HepG2 (cell line): ENCODE measurements around the gene COL5A1. TPM values are rescaled to one million over a fixed set of nuclear protein-coding genes. Genes with fewer than 3 reads are reported as not detected.

Experiments
- ATAC-seq: fragments of 200-7000 bp; cut with Tn5 transposase; 3 replicates; pipeline ENCODE4 v1.9.1; 2020; ENCODE audit warnings: mild to moderate bottlenecking, moderate library complexity
- BruUV-seq: library from RNA; stranded (reverse); fragments of 400-500 nt; replicated peaks from 2 replicates; lab custom pipeline; 2021; lab: Mats Ljungman, UMichigan
- CTCF ChIA-PET: fragments of 300-600 bp; formaldehyde crosslinking; extraction: SDS; loops from one replicate; lab custom pipeline; 2021; ENCODE audit warnings: low total read pairs, inconsistent platforms, low intra/inter-chr PET ratio; lab: Yijun Ruan, JAX
- POLR2A ChIA-PET: fragments of 350-600 bp; sonication (Branson Sonifier 250); formaldehyde crosslinking; loops from one replicate; lab custom pipeline; 2020; ENCODE audit warnings: antibody characterized with exemption, inconsistent platforms; lab: Yijun Ruan, JAX
- DNase-seq: peaks from one replicate; pipeline ENCODE4 v3.0.0-alpha.2; 2015; ENCODE audit warnings: low spot score
- FAIRE-seq: peaks from 3 replicates; lab custom pipeline; 2011; peaks lifted over from hg19 to GRCh38; lab: Jason Lieb, UNC
- H2AFZ ChIP-seq: one replicate; pipeline ENCODE4 v1.6.1; 2011; ENCODE audit warnings: low read length, inconsistent platforms
- H3K27ac ChIP-seq: fragments of 300-600 bp; 3 replicates; pipeline ENCODE4 v1.8.0; 2011; ENCODE audit warnings: mixed run types, mild to moderate bottlenecking, mixed read lengths, low read length, inconsistent platforms; ENCODE audit not compliant: insufficient read depth; ENCODE audit errors: extremely low read length
- H3K27me3 ChIP-seq, 2 experiments: fragments of 200-600 bp in 1 of 2; 2 replicates in 1 of 2; 3 replicates in 1 of 2; pipeline versions ENCODE4 v1.6.0 to v1.8.0; 2011; ENCODE audit warnings: low read length in 2 of 2, mild to moderate bottlenecking in 2 of 2, moderate library complexity in 2 of 2, inconsistent platforms in 1 of 2; ENCODE audit not compliant: insufficient read depth in 2 of 2, control insufficient read depth in 1 of 2
- H3K36me3 ChIP-seq, 2 experiments: fragments of 200-600 bp in 1 of 2; replicated peaks in 1 of 2; 2 replicates in 1 of 2; 3 replicates in 1 of 2; pipeline versions ENCODE4 v1.5.1 to v1.8.0; 2011; ENCODE audit warnings: low read length in 2 of 2, inconsistent platforms in 1 of 2; ENCODE audit not compliant: insufficient read depth in 2 of 2, control insufficient read depth in 1 of 2
- H3K4me1 ChIP-seq: 2 replicates; pipeline ENCODE4 v1.5.1; 2012; ENCODE audit warnings: low read length, inconsistent platforms; ENCODE audit not compliant: insufficient read depth
- H3K4me2 ChIP-seq: 2 replicates; pipeline ENCODE4 v1.6.0; 2011; ENCODE audit warnings: low read depth, low read length, inconsistent platforms
- H3K4me3 ChIP-seq, 3 experiments: fragments of 200-600 bp in 1 of 3; sonication (generic), shearing (Covaris generic) in 1 of 3; replicated peaks in 1 of 3; 2 replicates each; pipeline ENCODE4 v1.5.1; 2011 to 2016; ENCODE audit warnings: low read length in 3 of 3, inconsistent platforms in 2 of 3, low read depth in 2 of 3, mild to moderate bottlenecking in 2 of 3, control low read depth in 1 of 3, mixed read lengths in 1 of 3; ENCODE audit not compliant: insufficient read depth in 1 of 3
- H3K79me2 ChIP-seq: one replicate; pipeline ENCODE4 v1.6.1; 2011; ENCODE audit warnings: low read length, inconsistent platforms; ENCODE audit not compliant: insufficient read depth
- H3K9ac ChIP-seq: 2 replicates; pipeline ENCODE4 v1.6.0; 2011; ENCODE audit warnings: mild to moderate bottlenecking, low read depth, low read length, inconsistent platforms; ENCODE audit not compliant: insufficient read depth
- H3K9me3 ChIP-seq: 2 replicates; pipeline ENCODE4 v1.5.1; 2012; ENCODE audit warnings: mild to moderate bottlenecking, low read length
- H4K20me1 ChIP-seq: 2 replicates; pipeline ENCODE4 v1.6.0; 2011; ENCODE audit warnings: inconsistent platforms, mild to moderate bottlenecking, low read length, moderate library complexity; ENCODE audit not compliant: insufficient read depth
- DZIP1 ChIP-seq: sonication (generic); formaldehyde crosslinking; IDR thresholded peaks from 2 replicates; pipeline ENCODE4 v1.5.0; 2020; ENCODE audit warnings: mild to moderate bottlenecking, missing genetic modification reagents
- FOXA3 ChIP-seq: IDR thresholded peaks from 2 replicates; pipeline ENCODE4 v1.6.1; 2016; ENCODE audit warnings: missing genetic modification reagents, missing compliant biosample characterization
- GPBP1L1 ChIP-seq: sonication (generic); formaldehyde crosslinking; IDR thresholded peaks from 2 replicates; pipeline ENCODE4 v1.5.0; 2020; ENCODE audit warnings: mild to moderate bottlenecking, missing genetic modification reagents
- MAF1 ChIP-seq: sonication (generic); formaldehyde crosslinking; IDR thresholded peaks from 2 replicates; pipeline ENCODE4 v1.5.0; 2020; ENCODE audit warnings: missing genetic modification reagents, borderline replicate concordance
- NR2F1 ChIP-seq, 2 experiments: fragments of 450-650 bp in 1 of 2; formaldehyde crosslinking in 1 of 2; IDR thresholded peaks; 2 replicates each; pipeline versions ENCODE4 v1.5.0 to v1.6.1; 2016 to 2020; ENCODE audit warnings: mild to moderate bottlenecking in 1 of 2, missing compliant biosample characterization in 1 of 2, missing genetic modification reagents in 1 of 2, moderate library complexity in 1 of 2
- ONECUT2 ChIP-seq: sonication (generic); formaldehyde crosslinking; IDR thresholded peaks from 2 replicates; pipeline ENCODE4 v1.4.0; 2020; ENCODE audit warnings: missing genetic modification reagents
- PRDM10 ChIP-seq: sonication (generic); formaldehyde crosslinking; IDR thresholded peaks from 2 replicates; pipeline ENCODE4 v1.4.0; 2020; ENCODE audit warnings: low read depth, missing genetic modification reagents
- SMC3 ChIP-seq: IDR thresholded peaks from 2 replicates; pipeline ENCODE4 v1.6.1; 2011; ENCODE audit warnings: low read length, improper control_type of control experiment
- ZBTB37 ChIP-seq: sonication (generic); formaldehyde crosslinking; IDR thresholded peaks from 2 replicates; pipeline ENCODE4 v1.4.0; 2020; ENCODE audit warnings: mild to moderate bottlenecking, missing genetic modification reagents
- ZKSCAN1 ChIP-seq: fragments of 150-350 bp; IDR thresholded peaks from 2 replicates; pipeline ENCODE4 v1.6.1; 2014; ENCODE audit warnings: low read length
- ZNF574 ChIP-seq: sonication (generic); formaldehyde crosslinking; IDR thresholded peaks from 2 replicates; pipeline ENCODE4 v1.4.0; 2020; ENCODE audit warnings: missing genetic modification reagents
- ZNF777 ChIP-seq: sonication (generic); formaldehyde crosslinking; IDR thresholded peaks from 2 replicates; pipeline ENCODE4 v1.4.0; 2020; ENCODE audit warnings: missing genetic modification reagents
- ZNF790 ChIP-seq: sonication (generic); formaldehyde crosslinking; IDR thresholded peaks from 2 replicates; pipeline ENCODE4 v1.8.0; 2022; ENCODE audit warnings: missing genetic modification reagents, mild to moderate bottlenecking, borderline replicate concordance
- WGBS: methylation state at CpG from one replicate; pipeline ENCODE4 v1.1.6; 2017; ENCODE audit warnings: low lambda C conversion rate; 5-methylcytosine and 5-hydroxymethylcytosine counted together
- in situ Hi-C: cut with HindIII; loops from 2 replicates; pipeline ENCODE4 v1.10.0; 2017; ENCODE audit warnings: low pct_unique_long_range_greater_than_20kb; ENCODE audit not compliant: extremely low pct_ligation_motif_present
- intact Hi-C: fragments of 100-400 bp; cut with micrococcal nuclease; formaldehyde crosslinking; loops from one replicate; pipeline ENCODE4 v1.10.0; 2022; ENCODE audit not compliant: unreplicated experiment
- polyA plus RNA-seq, 8 experiments: library from polyadenylated mRNA; depleted of rRNA in 3 of 8; stranded (reverse) in 7 of 8; unstranded in 1 of 8; fragments of >200 nt; fragmentation: Illumina TruSeq in 4 of 8; extraction: Trizol in 4 of 8; gene quantifications; 2 replicates each; pipeline versions ENCODE4 v1.2.1 to v1.2.3, GENCODE V29; 2011 to 2016; ENCODE audit warnings: low read depth in 4 of 8, missing spikeins in 1 of 8, mixed read lengths in 1 of 8; ENCODE audit not compliant: insufficient read depth in 1 of 8
- total RNA-seq, 5 experiments: library from RNA; depleted of rRNA; stranded (reverse); fragments of >200 nt; fragmentation: Illumina TruSeq; extraction: Trizol; gene quantifications; 2 replicates each; pipeline ENCODE4 v1.2.3, GENCODE V29; 2016; ENCODE audit warnings: low read depth in 1 of 5

COL5A1 gene
- total and polyA plus RNA-seq, 2 of the 13 experiments (the other 11 are each of a cell fraction or from before 2014, with no cell fraction given), result not detected

GRCh38 chr9:134877541-134877940, 235.9 kb downstream of the COL5A1 start:
- H4K20me1 ChIP-seq, result no peaks in the 10 kb centered on the region
- no peak overlapping the region for H3K4me2 ChIP-seq
- H3K27ac ChIP-seq, result no peak overlapping the region
- no peak overlapping the region for H3K9ac ChIP-seq
- no peak overlapping the region for H3K4me3 ChIP-seq
- no peaks in the 10 kb centered on the region for H3K36me3 ChIP-seq
- ATAC-seq (no peak), DNase-seq (no peak), FAIRE-seq (no peak)
- no peak overlapping the region for H2AFZ ChIP-seq
- H3K4me1 ChIP-seq, result no peaks in the 10 kb centered on the region
- no peaks in the 10 kb centered on the region for H3K9me3 ChIP-seq
- ChIA-PET POLR2A (no interaction called here), CTCF (no interaction called here)
- no TSS peak for BruUV-seq
- in situ Hi-C loops (no loop called here), intact Hi-C loops (no loop called here)
- H3K27me3 ChIP-seq, result peaks cover 6 to 24% of the 10 kb centered on the region in 2 experiments; a peak in 4 of 5 replicates
- 25% methylated on average over 4 of the region's 4 CpGs for WGBS
- H3K79me2 ChIP-seq, result no peaks in the 10 kb centered on the region
- no peak for TF ChIP-seq ZNF790 (CRISPR knock-in tag)
- no peak for TF ChIP-seq ZNF777 (CRISPR knock-in tag)
- TF ChIP-seq ZKSCAN1, result no peak
- no peak for TF ChIP-seq ONECUT2 (CRISPR knock-in tag)
- no peak for TF ChIP-seq FOXA3
- no peak for TF ChIP-seq ZNF574 (CRISPR knock-in tag)
- no peak for TF ChIP-seq ZBTB37
- TF ChIP-seq SMC3, result no peak
- no peak for TF ChIP-seq DZIP1
- no peak for TF ChIP-seq MAF1 (CRISPR knock-in tag)
- TF ChIP-seq NR2F1 (CRISPR knock-in tag; IDR thresholded peaks at IDR 0.05), result no peak
- no peak for TF ChIP-seq GPBP1L1 (CRISPR knock-in tag)
- TF ChIP-seq PRDM10 (CRISPR knock-in tag), result no peak
